Measurements from ENCODE around the gene CYP27A1.
A peak's percentile ranks its signal among the peaks of the same experiment; 100 is the strongest.

The CYP27A1 gene

GRCh38 chr2:218859556-218859987 lies 77.6 kb downstream of the CYP27A1 start, which contains the start of gene WNT6:
Gene WNT6, plus strand, starts transcription at chr2:218859805. Its CDS starts 233 bp downstream, at chr2:218860038.
- DNase-seq (ENCODE audit: low spot score), result no peak

DNA sequence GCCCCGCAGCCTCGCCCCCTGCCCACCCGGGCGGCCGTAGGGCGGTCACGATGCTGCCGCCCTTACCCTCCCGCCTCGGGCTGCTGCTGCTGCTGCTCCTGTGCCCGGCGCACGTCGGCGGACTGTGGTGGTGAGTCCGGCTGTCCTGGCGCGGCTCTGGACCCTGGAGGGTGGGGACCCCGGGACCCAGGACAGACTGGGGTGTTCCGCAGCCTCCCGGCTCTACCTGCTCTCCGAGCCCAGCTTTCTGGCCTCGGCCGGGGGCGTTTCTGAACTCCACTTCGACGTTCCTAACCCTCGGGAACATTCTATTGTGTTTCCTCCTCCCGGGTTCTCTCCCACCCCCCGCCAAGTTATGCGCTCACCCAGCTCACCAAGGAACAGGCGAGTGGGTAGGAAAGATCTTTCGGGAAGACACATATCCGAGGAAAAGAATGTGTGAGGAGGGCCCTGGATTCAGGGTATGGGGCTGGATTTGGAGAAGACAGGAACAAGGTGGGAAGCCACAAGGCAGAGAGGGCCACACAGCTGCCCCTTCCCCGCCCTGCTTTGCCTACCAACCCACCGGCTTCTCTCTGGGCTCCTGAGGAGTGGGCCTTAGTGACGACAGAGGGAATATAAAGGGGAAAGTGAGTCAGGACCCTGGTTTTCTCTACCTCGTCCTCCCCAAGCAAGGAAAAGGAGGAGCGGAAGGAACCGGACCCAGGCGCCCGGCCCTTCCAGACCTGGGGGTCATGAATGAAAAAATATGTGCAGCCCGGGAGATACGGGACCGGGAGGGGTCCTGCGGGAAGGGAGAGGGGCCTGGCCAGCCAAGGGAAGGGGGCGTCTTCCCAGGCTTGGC lies 78.3 kb downstream of the CYP27A1 start:
- no peak for DNase-seq (ENCODE audit: low spot score)

GRCh38 chr2:218860950-218861381 lies 79.0 kb downstream of the CYP27A1 start:
- DNase-seq (ENCODE audit: low spot score), result peak; percentile 43

DNA sequence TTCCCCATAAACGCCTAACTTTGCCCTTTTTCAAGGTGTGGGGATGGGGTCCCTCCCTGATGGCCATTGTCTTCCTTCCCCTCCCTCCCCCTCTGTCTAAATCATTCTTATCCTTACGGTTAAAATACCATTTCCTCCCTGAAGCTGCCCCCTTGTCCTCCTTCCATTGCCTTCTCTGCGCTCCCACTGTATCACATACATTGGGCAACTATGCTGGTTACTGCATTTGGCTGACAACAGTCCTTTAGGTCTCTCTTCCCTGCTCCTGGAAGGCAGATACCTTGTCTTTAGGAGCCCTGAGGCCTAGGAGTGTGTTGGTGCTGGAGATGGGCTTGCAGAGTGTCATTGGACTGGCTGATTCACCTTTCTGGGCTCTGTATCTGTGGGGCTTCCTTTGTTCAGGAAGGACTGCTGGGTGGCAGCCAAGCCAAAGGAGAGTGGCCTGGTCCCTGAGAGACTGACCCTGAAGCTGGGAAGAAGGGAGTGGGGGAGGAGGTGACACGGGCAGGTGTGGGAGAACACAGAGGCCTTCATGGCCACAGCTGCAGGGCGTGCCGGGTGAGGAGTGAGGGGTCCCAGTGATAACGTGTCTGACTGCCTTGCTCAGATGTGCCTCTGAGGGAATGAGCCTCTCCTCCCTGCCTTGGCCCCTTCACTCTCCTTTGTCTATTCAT lies 79.8 kb downstream of the CYP27A1 start:
- DNase-seq (ENCODE audit: low spot score), result no peak

- no peak for DNase-seq (ENCODE audit: low spot score)
Observed at GRCh38 chr2:218863021-218863520, 81.1 kb downstream of the CYP27A1 start.

Data from NAMALWA (cell line).